ENCODE results near the gene ZBTB4.

DNA sequence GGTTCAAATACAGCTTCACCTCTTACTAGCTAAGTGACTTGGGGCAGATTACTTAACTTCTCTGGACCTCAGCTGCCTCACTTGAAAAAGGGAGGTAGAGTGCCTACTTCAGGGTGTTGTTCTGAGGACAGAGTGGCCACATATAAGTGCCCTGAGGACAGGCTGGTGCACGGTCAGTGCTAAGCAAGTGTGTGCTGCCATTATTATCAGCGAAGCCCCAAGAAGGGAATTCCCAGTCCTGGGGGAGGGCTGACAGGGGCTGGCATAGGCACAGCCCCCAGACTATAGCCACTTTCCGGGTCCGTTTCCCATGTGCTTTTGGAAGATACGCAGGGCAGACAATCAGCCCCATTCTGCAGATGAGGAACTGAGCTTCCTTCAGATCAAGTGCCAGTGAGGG lies 2.5 kb downstream of the ZBTB4 start:
- TF ChIP-seq EP300 (IDR thresholded peaks at IDR 0.05), result no peak
- TF ChIP-seq, protein P1, sequence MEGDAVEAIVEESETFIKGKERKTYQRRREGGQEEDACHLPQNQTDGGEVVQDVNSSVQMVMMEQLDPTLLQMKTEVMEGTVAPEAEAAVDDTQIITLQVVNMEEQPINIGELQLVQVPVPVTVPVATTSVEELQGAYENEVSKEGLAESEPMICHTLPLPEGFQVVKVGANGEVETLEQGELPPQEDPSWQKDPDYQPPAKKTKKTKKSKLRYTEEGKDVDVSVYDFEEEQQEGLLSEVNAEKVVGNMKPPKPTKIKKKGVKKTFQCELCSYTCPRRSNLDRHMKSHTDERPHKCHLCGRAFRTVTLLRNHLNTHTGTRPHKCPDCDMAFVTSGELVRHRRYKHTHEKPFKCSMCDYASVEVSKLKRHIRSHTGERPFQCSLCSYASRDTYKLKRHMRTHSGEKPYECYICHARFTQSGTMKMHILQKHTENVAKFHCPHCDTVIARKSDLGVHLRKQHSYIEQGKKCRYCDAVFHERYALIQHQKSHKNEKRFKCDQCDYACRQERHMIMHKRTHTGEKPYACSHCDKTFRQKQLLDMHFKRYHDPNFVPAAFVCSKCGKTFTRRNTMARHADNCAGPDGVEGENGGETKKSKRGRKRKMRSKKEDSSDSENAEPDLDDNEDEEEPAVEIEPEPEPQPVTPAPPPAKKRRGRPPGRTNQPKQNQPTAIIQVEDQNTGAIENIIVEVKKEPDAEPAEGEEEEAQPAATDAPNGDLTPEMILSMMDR (IDR thresholded peaks at IDR 0.05), result no peak
- no peak for TF ChIP-seq POLR2A (IDR thresholded peaks at IDR 0.05)

Measured in stomach (tissue), 4 donors.